GM18526 (cell line): ENCODE data around the gene UBQLN4.

Source experiments
- POLR2A ChIP-seq: IDR thresholded peaks from 3 replicates; pipeline ENCODE4 v1.6.1; 2011; ENCODE audit not compliant: insufficient read length; ENCODE audit errors: extremely low read depth

UBQLN4 gene

GRCh38 chr1:156012051-156012817, 41.4 kb downstream of the UBQLN4 start:
- no peak for TF ChIP-seq POLR2A

DNA sequence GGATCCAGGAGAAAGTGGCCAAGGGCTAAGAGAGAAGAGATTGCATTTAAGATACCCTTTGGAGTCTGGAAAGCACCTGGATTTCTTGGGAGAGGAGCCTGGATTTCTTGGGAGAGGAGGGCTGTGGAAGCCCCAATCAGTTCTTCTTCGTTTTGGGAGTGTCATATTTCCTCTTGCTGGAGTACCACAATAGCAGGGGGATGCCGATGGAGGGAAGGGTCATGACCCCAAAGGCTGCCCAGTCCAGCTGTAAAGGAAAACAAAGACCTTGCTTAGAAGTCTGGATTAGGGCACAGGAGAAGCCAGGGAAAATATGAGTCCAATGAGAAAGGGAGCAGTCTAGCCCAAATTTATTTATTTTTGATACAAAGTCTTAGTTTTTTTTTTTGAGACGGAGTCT, 44.2 kb downstream of the UBQLN4 start:
- no peak for TF ChIP-seq POLR2A

GRCh38 chr1:156006666-156007376, 46.8 kb downstream of the UBQLN4 start:
- TF ChIP-seq POLR2A = no peak

DNA sequence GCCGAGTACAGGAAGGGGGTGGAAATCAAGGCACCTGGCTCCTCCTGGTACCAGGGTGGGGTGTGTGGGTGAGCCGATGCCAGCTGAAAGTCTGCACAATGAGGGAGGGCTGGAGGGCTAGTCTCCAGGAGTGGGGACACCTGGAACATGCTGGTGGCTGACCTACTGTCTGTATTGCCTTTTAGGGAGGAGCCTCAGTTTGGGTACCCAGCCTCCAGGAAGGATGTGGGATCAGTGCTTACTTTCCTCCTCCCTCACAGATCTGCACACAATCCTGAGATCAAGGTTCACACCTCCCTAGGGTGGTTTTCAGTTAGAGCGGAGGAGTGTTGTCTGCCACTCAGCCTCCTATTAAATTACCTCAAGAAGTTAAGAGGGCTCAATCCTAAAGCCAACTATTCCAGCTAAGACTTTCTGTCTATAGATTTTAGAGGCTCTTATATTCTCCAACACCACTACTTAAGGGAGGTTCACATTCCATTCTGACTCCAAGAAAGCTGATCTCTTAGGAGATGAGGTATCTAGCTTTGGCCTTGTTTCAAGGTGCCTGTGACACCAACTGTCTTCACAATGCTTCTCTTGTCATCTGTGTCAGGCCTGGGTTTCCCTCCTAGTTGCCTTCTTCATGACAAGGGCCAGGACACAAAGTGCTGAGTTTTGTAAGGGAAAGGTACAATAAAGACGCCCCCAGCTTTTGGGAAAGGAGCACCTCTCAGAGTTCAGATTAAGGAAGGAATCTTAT, 48.6 kb downstream of the UBQLN4 start:
- no peak for TF ChIP-seq POLR2A

DNA sequence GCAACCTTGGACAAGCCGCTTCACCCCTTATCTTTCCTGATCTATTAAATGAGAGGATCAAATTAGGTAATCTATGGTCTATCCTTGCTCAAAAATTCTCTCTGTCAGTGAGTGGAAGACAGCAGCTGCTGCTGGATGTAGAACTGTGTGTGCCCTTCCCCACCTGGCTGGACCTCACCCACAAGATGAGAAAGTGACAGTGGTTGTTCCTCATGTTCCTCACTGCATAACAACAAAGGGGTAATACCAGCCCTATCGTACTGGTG, 49.7 kb downstream of the UBQLN4 start:
- no peak for TF ChIP-seq POLR2A

- no peak for TF ChIP-seq POLR2A
Observed at GRCh38 chr1:156002188-156002911, 51.2 kb downstream of the UBQLN4 start.

DNA sequence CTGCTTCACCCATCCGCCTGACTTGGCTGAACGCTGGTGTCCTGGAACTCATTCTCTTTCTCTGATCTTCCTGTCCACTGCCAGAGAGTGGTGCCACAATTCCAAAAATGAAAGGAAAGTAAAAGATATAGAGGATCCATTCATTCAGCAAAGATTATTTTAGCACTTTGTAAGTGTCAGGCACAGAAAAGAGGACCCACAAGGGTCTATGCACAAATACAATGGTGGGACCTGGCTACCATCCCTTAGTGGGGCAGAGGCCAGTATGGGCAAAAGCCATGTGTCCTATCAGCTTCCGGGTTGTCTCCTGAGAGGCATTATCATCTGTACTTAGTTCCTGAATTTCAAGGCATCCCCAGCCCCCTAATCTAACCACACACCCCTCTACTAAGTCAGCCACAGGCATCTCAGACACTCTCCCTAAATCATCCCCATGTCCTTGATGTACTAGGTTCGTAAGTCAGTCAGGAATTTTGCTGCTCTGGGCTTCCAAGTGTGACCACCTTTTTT, 51.9 kb downstream of the UBQLN4 start:
- TF ChIP-seq POLR2A = no peak

GRCh38 chr1:156001021-156001661, 52.5 kb downstream of the UBQLN4 start:
- TF ChIP-seq POLR2A = no peak

GRCh38 chr1:155999964-156000363, 53.6 kb downstream of the UBQLN4 start:
- no peak for TF ChIP-seq POLR2A

DNA sequence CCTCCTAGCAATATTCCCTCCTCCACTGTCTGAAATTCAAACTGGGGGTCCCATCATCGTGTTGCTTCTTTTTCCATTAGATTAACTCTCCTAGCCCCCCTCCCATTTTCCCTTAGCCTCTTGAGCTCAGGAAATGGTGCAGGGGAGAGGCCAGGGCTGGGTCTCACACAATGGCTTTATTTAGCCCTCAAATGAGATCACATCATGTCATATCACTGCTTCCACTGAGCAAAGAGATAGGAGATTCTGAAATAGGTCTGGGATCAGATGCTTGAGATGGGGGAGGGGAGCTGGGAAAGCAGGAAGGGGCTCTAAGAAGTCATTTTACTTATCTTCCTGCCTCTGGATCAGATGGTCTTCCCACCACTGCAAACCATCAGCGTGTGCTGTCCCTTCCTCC, 57.4 kb downstream of the UBQLN4 start:
- TF ChIP-seq POLR2A = no peak

- no peak for TF ChIP-seq POLR2A
Observed at GRCh38 chr1:155993595-155993994, 60.0 kb downstream of the UBQLN4 start.

- no peak for TF ChIP-seq POLR2A
Observed at GRCh38 chr1:155990005-155990739, 63.4 kb downstream of the UBQLN4 start.

- TF ChIP-seq POLR2A = no peak
Observed at GRCh38 chr1:155989242-155990004, 64.2 kb downstream of the UBQLN4 start.
